Smooth muscle cell of the brain vasculature (primary cell): ENCODE data around the gene CLDN16.

Source experiments
- DNase-seq: peaks from one replicate; pipeline ENCODE4 v3.0.0-alpha.2; 2012; ENCODE audit warnings: low read depth, low spot score

Gene CLDN16

GRCh38 chr3:190380184-190380583 is 7.8 kb upstream of the CLDN16 start:
- no peak for DNase-seq

- no peak for DNase-seq
Measured at GRCh38 chr3:190381441-190381840, 6.5 kb upstream of the CLDN16 start.

GRCh38 chr3:190382082-190382481 is 5.9 kb upstream of the CLDN16 start:
- DNase-seq = peak; percentile 6

GRCh38 chr3:190384309-190384756 is 3.6 kb upstream of the CLDN16 start:
- DNase-seq = no peak

- DNase-seq = peak; percentile 33
Measured at GRCh38 chr3:190385731-190386688, 2.0 kb upstream of the CLDN16 start.

GRCh38 chr3:190388703-190389102 is 740 bp downstream of the CLDN16 start:
- DNase-seq = no peak

GRCh38 chr3:190396001-190396400 is 8.0 kb downstream of the CLDN16 start:
- no peak for DNase-seq

GRCh38 chr3:190397889-190398288 is 9.9 kb downstream of the CLDN16 start:
- no peak for DNase-seq

- DNase-seq = no peak
Measured at GRCh38 chr3:190399677-190400076, 11.7 kb downstream of the CLDN16 start.

- DNase-seq = no peak
Measured at GRCh38 chr3:190401963-190402362, 14.0 kb downstream of the CLDN16 start.

- no peak for DNase-seq
Measured at GRCh38 chr3:190404715-190405114, 16.8 kb downstream of the CLDN16 start.

GRCh38 chr3:190414297-190414696 is 26.3 kb downstream of the CLDN16 start:
- no peak for DNase-seq

- no peak for DNase-seq
Measured at GRCh38 chr3:190424108-190424477, 36.1 kb downstream of the CLDN16 start.

- DNase-seq = peak; percentile 35
Measured at GRCh38 chr3:190424478-190425439, 36.8 kb downstream of the CLDN16 start.

GRCh38 chr3:190425833-190426232 is 37.9 kb downstream of the CLDN16 start:
- no peak for DNase-seq

GRCh38 chr3:190426806-190427507 is 39.0 kb downstream of the CLDN16 start:
- DNase-seq = no peak

- DNase-seq = no peak
Measured at GRCh38 chr3:190429681-190430080, 41.7 kb downstream of the CLDN16 start.

GRCh38 chr3:190430906-190431305 is 42.9 kb downstream of the CLDN16 start:
- DNase-seq = no peak

- DNase-seq = no peak
Measured at GRCh38 chr3:190432216-190432615, 44.3 kb downstream of the CLDN16 start.

- no peak for DNase-seq
Measured at GRCh38 chr3:190433626-190434025, 45.7 kb downstream of the CLDN16 start.

- DNase-seq = no peak
Measured at GRCh38 chr3:190435618-190436017, 47.7 kb downstream of the CLDN16 start.

- no peak for DNase-seq
Measured at GRCh38 chr3:190436331-190436730, 48.4 kb downstream of the CLDN16 start.
